ENCODE data around the gene CCDC102B.
"Not testable (repeated sequence)": the region's sequence is repeated elsewhere in the genome, so short reads cannot be mapped to it uniquely, and the experiment has no call there.

The CCDC102B gene

DNA sequence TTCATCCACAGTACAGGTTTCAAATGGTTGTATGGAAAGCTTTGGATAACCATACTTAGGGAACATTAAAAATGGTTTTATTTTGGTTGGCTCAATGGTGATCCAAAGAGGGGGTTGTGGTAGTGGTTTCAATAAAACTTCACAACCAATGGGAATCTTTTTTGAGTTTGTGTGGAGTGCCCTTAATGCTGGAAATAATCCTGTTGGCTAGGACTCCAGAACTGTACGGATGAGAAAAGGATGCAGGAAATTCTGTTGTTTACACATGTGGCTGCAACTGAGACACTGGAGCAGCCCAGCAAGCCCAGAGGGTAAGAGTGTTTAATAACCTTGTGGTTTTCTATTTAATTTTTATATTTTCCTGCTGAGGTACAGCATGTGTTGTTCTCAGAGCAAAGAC is at the start of gene CCDC102B:
Gene CCDC102B (plus strand): TSS at position 210 of the 400 bp plus-strand sequence. CDS start 38,684 bp downstream, outside the sequence.
- DNase-seq: no peak

DNA sequence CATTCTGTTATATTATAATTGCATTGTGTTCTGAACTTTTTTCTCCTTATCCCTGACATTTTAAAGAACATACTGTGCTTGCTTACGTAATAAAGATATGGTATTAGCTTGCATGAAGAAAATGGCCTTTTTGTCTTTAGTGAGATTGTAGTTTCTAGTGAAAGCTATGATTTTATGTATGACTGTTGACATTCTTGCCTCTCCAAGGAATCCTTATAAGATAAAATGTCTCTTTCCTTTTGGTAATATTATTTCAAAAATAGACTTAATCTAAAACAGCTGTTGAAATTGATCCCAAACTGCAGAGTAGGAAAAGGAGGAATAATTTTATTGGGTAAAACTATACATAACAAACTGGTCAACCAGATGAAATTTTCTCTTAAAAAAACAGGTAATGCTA is 40.8 kb upstream of the CCDC102B start:
- no peak for DNase-seq

GRCh38 chr18:68759308-68759707 is 38.6 kb upstream of the CCDC102B start:
- DNase-seq: no peak

GRCh38 chr18:68763083-68763482 is 34.8 kb upstream of the CCDC102B start:
- DNase-seq: no peak

DNA sequence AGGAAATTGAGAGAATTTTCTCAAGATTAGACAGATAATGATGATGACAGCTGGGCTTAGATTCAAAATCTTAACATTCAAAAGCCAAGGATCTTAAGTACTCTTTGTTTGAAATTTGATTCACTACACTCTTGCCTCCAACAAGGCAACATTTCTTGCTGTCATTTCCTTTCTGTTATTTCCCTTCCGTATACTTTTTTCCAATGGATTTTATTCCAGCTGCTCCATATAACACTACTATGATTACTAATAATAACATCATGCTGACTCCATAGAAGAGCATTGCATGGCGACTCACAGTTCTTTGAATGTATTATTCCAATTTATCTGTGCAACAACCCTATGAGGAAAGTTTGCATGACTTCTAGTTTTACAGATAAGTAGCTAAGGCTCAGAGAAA is 33.9 kb upstream of the CCDC102B start:
- DNase-seq: no peak

DNA sequence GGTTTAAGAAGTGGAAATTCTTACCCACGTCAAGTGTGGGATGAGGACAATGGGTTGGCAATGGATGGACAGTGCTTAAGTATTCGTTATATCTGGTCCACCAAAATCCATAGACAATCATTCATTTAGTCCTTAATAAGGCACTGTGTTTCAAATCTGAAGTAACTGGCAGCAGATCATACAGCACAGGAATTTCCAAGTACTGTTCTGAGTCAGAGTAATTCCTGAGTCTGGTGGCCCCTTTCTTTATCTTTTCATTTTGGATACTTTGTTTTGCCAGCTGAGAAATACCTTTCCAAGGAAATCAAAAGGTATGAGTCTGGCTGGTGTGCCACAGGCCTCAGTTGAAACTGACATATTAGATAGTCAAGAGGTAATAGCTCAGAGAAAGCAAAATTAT is 31.4 kb upstream of the CCDC102B start:
- no peak for DNase-seq

GRCh38 chr18:68769461-68769860 is 28.4 kb upstream of the CCDC102B start:
- DNase-seq: no peak

GRCh38 chr18:68772268-68772667 is 25.6 kb upstream of the CCDC102B start:
- no peak for DNase-seq

DNA sequence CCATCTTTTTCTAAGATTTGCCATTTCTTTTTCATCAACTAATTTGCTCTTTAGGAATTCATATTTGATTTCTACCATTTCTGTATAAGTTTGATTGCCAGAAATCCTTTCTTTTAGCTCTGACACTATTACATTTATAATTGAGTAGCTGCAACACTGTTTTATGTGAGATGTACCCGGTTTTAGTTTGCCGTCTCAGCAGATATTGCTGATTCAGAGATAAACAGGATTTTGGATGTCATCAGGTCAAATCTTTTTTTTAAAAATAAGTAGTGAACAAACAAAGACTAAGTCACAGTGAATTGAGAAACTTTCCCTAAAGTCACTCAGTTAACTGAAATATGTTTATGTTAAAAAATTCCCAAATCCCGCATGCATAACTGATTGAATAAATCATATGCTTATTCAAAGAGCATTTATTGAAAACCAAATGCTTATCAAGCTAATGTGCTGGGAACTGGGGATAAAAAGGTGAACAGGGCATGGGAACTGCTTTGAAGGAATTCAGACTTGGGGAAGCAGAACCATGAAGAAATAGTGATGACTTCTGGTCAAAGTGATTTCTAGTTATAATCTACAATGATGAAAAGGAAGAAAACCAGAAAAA is 19.5 kb upstream of the CCDC102B start:
- DNase-seq: no peak

GRCh38 chr18:68779169-68779568 is 18.7 kb upstream of the CCDC102B start:
- no peak for DNase-seq

DNA sequence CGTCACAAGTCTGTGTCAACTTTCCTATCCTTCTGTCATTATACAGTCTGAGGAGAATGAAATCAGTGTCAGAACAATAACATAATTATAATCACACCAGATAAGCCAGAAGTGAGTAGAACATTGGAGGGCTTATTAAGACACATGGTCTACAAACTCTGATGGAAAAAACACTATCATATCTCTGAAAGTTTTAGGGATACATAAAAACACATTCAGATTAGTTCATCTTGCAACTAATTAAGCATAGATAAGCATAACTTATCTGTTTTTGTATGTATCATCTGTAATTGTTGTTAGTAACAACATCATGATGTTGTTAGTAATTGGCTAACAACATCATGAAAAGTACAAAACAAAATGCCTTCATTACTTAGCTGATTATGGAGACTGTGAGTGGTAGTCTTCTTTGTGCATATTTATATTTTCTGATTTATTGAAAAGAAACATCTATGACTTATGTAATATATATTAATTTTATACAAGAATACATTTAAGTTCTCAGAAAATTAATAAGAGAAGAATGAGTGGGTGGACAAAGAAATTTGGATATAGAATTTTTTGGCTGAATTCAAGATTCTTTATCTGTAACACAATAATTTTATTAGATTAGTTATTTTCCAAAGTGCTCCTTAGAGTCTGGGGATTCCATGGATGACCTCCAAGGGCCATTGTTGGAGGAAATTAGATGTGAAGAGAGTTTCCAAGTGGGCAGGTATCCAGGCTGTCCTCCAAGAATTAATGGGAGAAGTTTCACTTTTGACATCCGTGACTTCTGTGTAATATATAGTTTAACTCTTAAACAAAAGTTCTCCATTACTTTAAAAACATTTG is 16.9 kb upstream of the CCDC102B start:
- DNase-seq: no peak

DNA sequence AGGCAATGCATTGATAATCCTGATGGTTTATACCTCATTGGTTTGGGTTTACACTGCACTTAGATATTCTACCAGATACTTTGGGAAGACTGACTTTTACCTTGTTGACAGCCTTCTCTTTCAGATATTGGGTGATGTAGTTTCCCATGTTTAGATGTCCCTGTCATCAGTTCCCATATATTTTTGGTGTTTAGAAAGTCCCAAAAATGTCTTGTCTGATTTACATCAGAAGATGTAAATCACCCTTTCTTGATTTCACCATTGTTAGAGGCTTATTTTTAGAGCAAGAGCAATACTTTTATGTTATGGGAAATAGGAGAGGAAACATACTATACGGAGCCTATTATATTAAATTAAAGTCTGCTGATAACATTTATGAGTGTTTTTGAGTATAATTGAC is 14.4 kb upstream of the CCDC102B start:
- DNase-seq: no peak

DNA sequence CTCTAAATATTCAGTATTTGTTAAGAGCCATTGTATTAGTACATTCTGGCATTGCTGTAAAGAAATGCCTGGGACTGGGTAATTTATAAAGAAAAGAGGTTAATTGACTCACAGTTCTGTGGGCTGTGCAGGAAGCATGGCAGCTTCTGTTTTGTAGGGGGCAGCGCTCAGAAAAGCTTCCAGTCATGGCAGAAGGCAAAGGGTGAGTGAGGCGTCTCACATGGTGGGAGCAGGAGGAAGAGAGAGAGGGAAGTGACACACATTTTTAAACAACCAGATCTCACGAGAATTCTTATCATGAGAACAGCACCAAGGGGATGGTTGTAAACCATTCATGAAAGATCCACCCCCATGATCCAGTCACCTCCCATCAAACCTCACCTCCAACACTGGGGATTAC is 13.8 kb upstream of the CCDC102B start:
- no peak for DNase-seq

GRCh38 chr18:68790290-68790689 is 7.6 kb upstream of the CCDC102B start:
- DNase-seq: not testable (repeated sequence)

- DNase-seq: no peak
These were observed 6.1 kb upstream of the CCDC102B start for GRCh38 chr18:68791801-68792200.

- no peak for DNase-seq
These were observed 3.9 kb upstream of the CCDC102B start for GRCh38 chr18:68793951-68794350.

GRCh38 chr18:68796936-68797690 is 767 bp upstream of the CCDC102B start:
- no peak for DNase-seq

DNA sequence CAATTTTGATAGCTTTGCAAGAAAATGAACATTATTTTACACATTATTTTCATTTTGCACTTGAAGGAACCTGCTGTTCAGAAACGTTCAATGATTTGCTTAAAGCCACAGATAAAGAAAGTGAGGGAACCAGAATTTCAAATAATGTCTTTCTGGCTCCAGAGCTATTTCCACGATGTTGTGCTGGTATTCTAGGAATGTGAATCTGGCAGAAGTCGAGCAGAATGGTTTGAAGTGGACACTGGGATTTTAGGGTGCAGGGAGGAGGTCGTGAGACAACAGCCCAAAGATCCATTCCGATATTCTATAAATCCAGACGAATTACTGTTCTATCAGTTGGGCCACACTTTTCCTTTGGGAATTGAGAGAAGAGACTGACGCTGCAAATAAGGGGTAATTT is 2.2 kb downstream of the CCDC102B start:
- no peak for DNase-seq

- no peak for DNase-seq
These were observed 5.5 kb downstream of the CCDC102B start for GRCh38 chr18:68803356-68803755.

GRCh38 chr18:68817584-68817983 is 19.7 kb downstream of the CCDC102B start:
- DNase-seq: no peak

GRCh38 chr18:68818584-68818983 is 20.7 kb downstream of the CCDC102B start:
- no peak for DNase-seq

DNA sequence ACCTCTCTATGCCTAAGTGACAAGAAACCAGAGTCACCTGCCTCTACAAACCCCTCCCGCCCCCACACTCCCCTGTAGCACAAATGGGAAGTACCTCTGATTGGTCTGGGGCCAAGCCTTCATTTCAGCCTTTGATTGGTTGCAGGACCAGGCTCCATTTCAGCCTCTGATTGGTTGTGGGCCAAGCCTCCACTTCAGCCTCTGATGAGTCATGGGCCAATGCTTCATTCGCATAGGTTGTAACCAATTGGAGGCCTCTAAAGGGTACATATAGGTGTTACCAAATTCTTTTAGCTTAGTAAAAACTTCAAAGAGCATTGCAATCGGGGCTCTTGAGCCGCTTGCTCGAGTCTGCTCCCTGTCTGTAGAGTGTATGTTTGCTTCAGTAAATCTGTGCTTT is 25.0 kb downstream of the CCDC102B start:
- no peak for DNase-seq

DNA sequence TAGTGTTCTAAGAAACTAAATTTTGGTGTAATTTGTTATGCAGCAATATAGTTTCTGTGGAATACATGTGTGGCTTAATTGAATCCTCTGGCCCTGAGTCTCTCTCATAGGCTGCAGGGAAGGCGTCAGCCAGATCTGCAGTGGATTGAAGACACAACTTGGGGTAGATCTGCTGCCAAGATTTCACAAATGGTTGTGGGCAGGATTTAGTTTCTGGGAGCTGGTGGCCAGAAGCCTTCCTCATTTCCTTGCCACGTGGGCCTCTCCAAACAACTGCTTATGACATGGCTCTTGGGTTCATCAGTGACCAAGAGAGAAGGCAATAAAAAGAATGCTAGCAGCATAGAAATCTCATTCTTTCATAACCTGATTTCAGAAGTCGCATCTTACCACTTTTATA is 28.2 kb downstream of the CCDC102B start:
- DNase-seq: no peak
